A549 treated with Mapracorat at 1 μM for 4 hours (cell line): ENCODE data around the gene WDR90. TPM values are rescaled to one million over a fixed set of nuclear protein-coding genes. Genes with fewer than 3 reads are reported as not detected.

Experiments
- total RNA-seq: library from RNA; stranded (reverse); fragments of 200-300 nt; extraction: Qiagen RNA extraction; gene quantifications from 5 replicates; pipeline ENCODE4 v1.2.3, GENCODE V29; 2022

Gene WDR90
- 16.0 to 32.2 TPM (median 30.2 TPM) in 5 replicates for total RNA-seq

DNA sequence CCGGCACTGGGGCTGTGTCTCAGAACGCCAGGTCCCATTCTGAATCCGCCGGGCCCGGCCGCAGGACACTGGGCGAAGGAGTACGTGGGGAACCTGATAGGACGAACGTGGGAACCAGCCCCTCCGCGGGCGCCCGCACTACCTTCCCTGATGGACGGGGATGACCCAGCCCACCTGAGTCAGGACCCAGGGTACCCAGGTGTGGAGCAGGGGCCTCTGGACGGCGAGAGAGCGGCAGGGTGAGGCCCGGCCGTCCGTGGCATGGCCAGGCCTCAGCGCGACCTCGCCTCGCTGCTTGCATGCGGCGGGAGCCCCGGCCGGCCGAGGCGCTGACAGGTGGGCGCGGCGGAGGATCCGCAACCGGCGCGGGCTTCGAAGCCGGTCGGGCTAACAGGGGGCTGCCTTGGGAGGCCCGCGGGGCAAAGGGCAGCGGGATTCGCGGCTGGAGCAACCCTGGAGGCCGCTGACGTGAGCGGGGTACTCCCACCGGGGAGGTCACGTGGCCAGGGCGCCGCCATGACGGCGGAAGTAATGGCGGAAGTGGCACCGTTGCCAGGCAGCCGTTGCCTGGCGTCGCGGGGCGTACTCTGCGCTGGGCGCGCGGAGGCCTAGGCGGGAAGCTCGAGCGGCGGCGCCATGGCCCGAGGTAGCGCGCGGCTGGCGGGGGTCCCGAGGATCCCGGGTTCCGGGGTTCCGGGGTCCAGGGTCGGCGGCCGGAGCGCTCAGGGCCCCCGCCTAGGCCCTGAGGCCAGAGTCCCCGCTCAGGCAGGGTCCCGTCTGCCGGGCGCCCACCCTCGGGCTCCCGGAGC is at the start of gene WDR90:
WDR90 (plus strand) TSS at position 585 of the 809 bp plus-strand sequence; CDS start at position 637, 52 bp downstream.

DNA sequence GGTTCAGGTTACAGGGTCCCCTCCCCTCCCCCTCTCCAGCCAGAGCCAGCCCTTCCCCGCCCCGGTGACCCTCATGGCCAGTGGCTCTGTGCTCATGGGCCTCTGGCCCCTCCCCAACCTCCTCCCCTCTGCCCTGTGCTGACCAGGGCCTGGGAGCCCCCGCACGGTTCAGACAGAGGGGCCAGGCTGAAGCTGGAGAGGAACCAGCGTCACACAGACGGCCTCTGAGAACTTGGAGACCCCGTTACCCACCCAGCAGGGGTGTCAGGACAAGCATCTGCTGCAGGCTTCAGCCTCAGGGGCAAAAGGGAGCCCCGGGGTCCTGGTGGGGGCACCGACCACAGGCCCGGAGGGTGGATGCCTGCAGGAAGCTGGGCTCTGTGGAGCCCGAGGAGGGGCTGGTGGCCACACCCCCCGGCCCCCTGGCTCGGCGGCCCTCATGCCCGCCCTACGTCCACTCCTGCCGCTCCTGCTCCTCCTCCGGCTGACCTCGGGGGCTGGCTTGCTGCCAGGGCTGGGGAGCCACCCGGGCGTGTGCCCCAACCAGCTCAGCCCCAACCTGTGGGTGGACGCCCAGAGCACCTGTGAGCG is 18.3 kb upstream of the WDR90 start, which contains the start of gene WFIKKN1:
WFIKKN1 (plus strand) TSS at position 171 of the 591 bp plus-strand sequence; CDS start at position 440, 269 bp downstream.

DNA sequence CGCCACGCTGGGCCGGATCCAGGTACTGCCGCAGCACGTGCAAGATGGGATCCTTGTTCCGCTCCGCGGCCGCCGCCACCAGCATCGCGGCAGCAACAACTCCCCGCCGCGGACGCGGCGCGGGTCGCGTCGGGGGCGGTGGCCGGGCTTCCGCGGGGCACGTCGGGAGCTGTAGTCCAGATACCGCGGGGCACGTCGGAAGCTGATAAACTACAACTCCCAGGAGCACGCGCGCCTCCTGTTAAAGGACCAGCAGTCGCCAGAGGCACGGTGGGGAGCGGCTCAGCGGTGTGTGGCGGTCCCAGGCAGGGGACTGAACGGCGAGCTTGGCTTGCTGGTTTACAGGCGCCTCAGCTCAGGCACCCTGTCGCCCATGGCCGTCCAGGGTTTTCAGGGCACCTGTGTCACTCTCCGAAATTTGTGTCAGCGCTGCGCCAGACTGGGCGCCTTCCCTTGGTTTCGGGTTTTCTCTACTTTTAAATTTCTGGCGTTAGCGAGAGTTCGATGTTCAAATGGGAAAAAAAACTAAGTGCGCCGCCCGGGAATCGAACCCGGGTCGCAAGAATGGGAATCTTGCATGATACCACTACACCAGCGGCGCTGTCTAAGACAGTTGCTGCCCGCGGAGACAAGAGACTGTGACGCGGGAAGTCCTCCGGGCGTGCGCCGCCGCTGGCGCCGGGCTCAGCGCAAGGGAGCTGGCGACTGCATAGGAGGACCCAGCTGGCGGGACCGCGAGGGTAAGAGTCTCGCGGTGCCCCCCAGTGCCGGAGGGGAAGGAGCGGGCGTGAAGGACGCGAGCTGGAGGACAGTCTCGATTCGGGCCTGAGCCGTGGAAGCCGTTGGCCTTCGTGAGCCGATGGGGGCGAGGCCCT is 12.7 kb upstream of the WDR90 start, which contains the start of gene METTL26:
METTL26 (minus strand) TSS at position 100 of the 875 bp plus-strand sequence; CDS start at position 85, 15 bp downstream.

DNA sequence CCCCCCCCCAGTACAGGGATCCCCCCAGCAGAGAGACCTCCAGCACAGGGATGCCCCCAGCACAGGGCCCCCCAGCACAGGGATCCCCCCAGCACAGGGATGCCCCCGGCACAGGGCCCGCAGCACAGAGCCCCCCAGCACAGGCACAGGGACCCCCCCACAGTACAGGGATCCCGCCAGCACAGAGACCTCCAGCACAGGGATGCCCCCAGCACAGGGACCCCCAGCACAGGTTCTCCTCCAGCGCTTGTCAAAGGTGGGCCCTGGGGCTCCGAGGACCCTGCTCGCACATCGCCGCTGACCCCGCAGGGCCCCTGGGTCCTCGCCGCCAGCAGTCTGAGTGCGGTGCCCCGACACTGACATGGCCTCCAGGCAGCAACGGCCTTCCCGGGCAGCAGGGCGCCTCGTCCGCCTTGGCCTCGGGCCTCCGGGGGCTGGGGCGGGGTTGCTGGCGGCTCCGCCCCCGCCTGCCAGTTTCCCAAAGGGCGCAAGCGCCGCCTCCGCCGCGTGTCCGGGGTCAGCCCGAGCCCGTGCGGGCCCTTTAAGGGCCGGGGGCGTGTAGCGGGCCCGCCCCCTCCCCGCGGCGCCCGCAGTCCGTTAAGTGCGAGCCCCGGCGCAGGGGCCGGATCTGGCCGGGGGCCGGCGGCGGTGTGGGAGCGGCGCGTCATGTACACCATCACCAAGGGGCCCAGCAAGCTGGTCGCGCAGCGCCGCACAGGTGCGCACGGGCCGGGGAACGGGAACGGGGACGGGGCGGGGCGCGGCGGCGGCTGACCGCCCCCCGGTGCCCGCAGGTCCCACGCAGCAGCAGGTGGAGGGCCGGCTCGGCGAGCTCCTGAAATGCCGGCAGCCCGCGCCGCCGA is 7.6 kb upstream of the WDR90 start, which contains the start of gene MCRIP2:
MCRIP2 (plus strand) TSS at position 503 of the 863 bp plus-strand sequence; CDS start at position 667, 164 bp downstream.

DNA sequence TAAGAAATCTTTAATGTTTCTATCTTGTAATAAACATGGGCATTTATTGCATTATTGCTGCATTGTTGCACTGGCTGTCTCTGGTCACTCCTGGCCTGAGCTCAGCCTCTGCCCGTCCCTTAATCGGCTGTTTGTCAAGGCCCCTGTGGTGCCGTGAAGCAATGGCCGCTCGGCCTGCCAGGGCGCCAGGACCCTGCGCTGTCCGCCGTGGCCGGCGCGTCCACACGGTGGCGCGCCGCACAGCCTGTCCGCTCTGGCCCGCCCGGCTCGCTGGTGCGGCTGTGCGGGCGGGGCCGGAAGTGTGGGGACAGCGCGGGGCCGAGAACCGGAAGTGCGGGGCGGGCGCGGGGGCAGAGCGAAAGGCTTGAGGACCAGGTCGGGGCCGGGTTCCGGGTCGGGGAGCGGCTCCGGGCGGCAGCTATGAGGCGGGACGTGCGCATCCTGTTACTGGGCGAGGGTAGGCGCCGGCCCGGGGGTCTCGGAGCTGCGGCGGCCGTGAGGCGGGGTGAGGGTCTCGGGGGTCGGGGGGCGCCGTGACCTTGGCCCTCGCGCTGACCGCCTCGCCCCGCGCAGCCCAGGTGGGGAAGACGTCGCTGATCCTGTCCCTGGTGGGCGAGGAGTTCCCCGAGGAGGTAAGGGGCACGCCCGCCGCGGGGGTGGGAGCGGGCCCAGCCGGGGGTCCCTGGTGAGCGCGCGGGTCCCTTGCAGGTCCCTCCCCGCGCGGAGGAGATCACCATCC is 18.8 kb downstream of the WDR90 start, which contains the start of gene RHOT2:
RHOT2 (plus strand) TSS at position 353 of the 739 bp plus-strand sequence; CDS start at position 421, 68 bp downstream.

DNA sequence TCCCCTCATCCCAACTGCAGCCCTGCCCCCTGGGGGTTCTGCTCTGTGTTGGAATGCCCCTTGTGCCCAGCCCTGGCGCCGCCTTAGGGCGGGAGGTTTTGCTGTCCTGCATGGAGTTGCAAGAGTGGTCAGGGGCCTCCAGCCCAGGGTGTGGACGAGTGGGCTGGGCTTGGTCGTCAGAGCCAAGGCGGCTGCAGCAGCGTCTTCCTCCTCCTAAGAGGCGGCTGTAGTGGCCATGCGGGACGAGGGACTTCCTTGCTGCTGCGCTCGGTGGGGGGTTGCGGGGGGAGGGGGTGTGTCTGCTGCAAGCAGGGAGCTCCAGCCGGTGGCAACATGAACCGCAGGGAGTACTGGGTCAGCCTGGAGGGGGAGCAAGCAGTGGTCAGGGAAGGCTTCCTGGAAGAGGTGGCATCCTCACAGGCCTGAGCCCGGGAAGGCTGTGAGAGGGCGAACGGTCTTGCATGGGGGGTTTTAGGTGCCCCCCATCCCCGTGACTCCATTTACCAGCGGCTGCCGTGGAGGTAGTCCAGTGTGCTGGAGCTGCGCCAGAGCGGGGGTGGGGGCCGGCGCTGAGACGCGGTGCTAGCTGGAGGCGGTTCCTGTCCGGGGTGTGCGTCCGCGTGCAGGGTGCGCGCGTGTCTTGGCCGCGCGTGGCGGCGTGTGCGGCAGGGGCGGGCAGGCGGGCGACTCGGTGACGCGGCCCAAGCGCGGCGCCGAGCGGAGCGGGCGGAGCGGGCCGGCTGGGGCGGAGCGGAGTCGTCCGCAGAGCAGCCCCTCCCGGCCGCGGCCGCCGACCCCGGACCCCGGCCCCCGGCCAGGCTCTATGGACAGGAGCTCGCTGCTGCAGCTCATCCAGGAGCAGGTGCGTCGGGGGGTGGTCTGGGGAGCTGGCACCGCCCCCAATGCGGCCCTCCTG is 26.1 kb downstream of the WDR90 start, which contains the start of gene RHBDL1:
RHBDL1 (plus strand) TSS at position 704 of the 916 bp plus-strand sequence; CDS start at position 824, 120 bp downstream.

DNA sequence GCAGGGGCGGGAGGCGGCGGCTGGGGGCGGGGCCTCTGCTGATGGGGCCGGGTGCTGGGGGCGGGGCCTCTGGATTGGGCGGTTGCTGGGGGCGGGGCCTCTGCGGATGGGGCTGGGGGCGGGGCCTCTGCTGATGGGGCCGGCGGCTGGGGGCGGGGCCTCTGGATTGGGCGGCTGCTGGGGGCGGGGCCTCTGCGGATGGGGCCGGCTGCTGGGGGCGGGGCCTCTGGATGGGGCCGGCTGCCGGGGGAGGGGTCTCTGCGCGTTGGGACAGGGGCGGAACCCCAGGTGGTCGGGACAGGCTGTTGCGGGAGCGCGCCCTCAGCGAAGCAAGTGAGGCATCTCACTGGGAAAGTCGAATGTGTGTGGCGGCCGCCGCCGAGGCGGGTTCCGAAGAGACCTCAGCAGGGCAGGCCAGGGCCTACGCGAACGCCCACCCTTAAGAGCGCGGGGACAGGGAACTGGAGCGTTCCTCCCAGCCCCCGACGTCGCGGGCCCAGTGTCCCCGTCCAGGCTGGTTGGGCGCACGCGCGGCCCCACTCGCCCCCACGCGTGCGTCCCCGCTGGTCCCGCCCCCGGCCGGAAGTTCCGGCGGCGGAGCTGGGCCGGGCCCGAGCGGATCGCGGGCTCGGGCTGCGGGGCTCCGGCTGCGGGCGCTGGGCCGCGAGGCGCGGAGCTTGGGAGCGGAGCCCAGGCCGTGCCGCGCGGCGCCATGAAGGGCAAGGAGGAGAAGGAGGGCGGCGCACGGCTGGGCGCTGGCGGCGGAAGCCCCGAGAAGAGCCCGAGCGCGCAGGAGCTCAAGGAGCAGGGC is 30.9 kb downstream of the WDR90 start, which contains the start of gene STUB1:
STUB1 (plus strand) TSS at position 597 of the 811 bp plus-strand sequence; CDS start at position 713, 116 bp downstream.

DNA sequence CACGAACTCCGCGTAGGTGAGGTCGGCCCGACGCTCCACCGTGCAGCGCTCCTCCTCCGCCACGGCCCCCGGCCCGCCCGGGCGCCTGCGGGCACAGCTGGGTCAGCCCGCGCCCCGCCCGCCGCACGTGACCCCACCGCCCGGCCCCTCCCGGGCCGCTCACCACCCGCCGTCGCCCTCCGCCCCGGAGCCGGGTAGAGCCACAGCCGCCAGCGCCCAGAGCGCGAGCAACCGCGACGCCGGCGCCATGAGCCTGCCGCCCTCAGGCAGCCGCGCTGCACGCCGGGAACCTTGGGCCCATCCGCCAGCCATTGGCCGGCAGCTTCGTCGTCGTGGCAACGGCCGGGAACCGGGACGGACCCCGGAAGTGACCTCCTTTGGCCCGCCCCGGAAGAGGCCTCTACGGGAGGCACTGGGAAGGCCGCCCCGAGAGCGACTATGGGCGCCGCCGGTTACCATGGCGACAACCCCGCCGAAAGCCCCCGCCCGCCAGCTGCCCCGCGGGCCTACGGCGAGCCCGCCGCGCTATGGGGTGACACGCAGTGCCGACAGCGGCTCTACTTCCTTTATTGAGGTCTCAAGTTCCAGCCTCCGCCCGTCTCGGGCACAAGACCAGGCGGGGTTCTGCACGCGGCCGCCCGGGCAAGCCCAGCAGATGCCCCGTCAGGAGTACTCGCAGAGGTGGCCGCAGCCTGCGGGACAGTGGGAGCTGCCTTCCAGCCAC is 35.1 kb downstream of the WDR90 start, which contains the start of gene JMJD8:
JMJD8 (minus strand) TSS at position 264 of the 724 bp plus-strand sequence; CDS start at position 249, 15 bp downstream.

DNA sequence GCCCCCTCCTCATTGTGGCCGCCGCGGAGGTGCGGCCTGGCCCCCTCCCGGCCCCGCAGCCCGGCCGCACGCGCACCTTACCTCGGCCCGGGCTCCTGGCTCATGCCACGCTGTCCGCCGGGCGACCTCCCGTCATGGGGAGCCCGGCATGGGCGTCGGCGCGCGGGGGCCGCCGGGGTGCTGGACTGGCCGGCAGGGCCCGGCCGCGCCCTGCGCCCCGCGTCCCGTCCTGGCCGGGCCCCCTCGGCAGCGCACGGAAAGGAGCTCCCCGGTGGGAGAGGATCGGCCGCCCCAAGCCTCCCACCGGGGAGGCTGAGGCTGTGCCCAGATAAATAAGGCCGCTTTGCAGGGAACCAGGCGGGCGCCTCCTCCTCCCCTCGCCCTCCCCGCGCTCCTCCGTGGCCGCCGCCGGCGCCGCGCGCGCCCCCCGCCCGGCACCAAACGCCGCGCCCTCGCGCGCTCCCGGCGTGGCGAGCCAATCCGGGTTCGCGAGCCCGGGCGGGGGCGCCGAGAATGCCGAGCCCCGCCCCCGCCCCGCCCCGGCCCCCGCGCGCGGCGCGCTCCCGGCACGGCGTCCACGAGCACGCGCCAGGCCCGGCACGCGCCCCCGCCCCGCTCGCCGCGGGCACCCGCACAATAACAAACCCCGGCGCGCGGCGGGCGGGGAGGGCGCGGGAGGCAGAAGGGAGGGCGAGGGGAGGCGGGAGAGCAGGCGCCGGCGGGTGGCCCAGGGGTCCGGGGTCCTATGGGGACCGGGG is 56.4 kb downstream of the WDR90 start, which contains the start of gene FBXL16:
FBXL16 (minus strand) TSS at position 371 of the 758 bp plus-strand sequence. CDS start 8,396 bp downstream, outside the sequence.

DNA sequence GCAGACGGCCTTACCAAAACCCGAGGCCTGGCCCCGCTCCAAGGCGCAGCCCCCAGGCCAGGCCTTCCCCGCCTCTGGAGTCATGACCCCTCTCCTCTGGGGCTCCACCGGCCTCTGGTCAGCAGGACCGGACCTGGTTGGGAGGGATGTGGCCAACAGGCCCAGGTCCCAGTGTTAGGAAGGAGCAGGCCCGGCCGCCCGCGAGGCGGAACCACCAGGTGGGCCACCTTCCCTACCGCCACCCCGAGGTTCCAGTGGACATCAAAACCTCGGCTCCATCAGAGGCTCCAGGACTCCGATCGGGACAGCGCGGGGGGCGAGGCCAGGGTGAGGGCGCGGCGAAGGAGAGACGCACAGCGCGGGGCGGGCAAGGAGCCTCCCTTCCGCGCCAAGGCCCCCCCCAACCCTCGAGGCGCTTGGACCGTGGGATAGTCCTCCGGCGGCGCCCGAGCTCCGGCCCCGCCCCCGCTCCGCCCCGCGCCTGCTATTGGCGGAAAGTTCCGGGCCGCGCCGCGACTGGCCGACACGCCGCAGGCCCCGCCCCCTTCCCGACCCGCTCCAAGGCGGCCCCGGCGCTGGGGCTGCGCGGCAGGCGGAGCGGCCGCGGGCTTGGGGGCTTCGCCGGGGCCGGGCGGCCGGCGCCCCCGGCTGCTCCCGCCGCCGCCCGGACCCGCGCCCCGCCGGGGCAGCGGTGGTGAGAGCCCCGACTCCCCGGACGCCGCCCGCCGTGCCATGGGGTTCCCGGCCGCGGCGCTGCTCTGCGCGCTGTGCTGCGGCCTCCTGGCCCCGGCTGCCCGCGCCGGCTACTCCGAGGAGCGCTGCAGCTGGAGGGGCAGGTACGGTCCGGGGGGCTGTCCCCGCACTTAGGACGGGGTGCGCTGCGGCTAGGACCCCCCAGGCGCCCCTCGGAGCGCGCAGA is 65.7 kb downstream of the WDR90 start, which contains the start of gene METRN:
METRN (plus strand) TSS at position 561 of the 919 bp plus-strand sequence; CDS start at position 733, 172 bp downstream.

Other genes starting within 250 kb of the WDR90 start
- gene DECR2, start 247.5 kb upstream of the WDR90 start, total RNA-seq = 20.9 to 31.4 TPM (median 26.9 TPM) in 5 replicates
- gene RAB11FIP3, start 223.7 kb upstream of the WDR90 start, total RNA-seq = 22.9 to 30.3 TPM (median 25.1 TPM) in 5 replicates
- 39.5 to 81.2 TPM (median 72.0 TPM) in 5 replicates for gene CAPN15, start 121.7 kb upstream of the WDR90 start, total RNA-seq
- gene PRR35, start 89.0 kb upstream of the WDR90 start, total RNA-seq = 0.09 to 0.24 TPM (median 0.20 TPM) in 5 replicates
- 0.06 to 0.26 TPM (median 0.19 TPM) in 5 replicates for gene NHLRC4, start 82.4 kb upstream of the WDR90 start, total RNA-seq
- 26.9 to 42.7 TPM (median 40.1 TPM) in 5 replicates for gene PIGQ, start 79.4 kb upstream of the WDR90 start, total RNA-seq
- gene RAB40C, start 59.3 kb upstream of the WDR90 start, total RNA-seq = 12.0 to 18.7 TPM (median 17.9 TPM) in 5 replicates
- gene WFIKKN1, start 18.4 kb upstream of the WDR90 start, total RNA-seq = 0.08 to 0.23 TPM (median 0.12 TPM) in 5 replicates
- 80.9 to 144 TPM (median 141 TPM) in 5 replicates for gene METTL26, start 13.1 kb upstream of the WDR90 start, total RNA-seq
- 16.7 to 43.3 TPM (median 41.7 TPM) in 5 replicates for gene MCRIP2, start 7.5 kb upstream of the WDR90 start, total RNA-seq
- 60.6 to 101 TPM (median 96.1 TPM) in 5 replicates for gene RHOT2, start 18.8 kb downstream of the WDR90 start, total RNA-seq
- gene RHBDL1, start 26.3 kb downstream of the WDR90 start, total RNA-seq = 0.59 to 1.8 TPM (median 1.6 TPM) in 5 replicates
- 86.5 to 131 TPM (median 118 TPM) in 5 replicates for gene STUB1, start 31.0 kb downstream of the WDR90 start, total RNA-seq
- gene JMJD8, start 35.0 kb downstream of the WDR90 start, total RNA-seq = 63.7 to 89.3 TPM (median 78.2 TPM) in 5 replicates
- 3.6 to 6.4 TPM (median 5.8 TPM) in 5 replicates for gene WDR24, start 41.0 kb downstream of the WDR90 start, total RNA-seq
- gene FBXL16, start 56.4 kb downstream of the WDR90 start, total RNA-seq = 9.5 to 15.8 TPM (median 11.2 TPM) in 5 replicates
- 73.6 to 219 TPM (median 212 TPM) in 5 replicates for gene METRN, start 65.8 kb downstream of the WDR90 start, total RNA-seq
- 29.5 to 66.7 TPM (median 62.5 TPM) in 5 replicates for gene ANTKMT, start 71.8 kb downstream of the WDR90 start, total RNA-seq
- 4.4 to 8.3 TPM (median 6.5 TPM) in 5 replicates for gene CCDC78, start 77.1 kb downstream of the WDR90 start, total RNA-seq
- gene HAGHL, start 77.7 kb downstream of the WDR90 start, total RNA-seq = 16.9 to 23.5 TPM (median 18.9 TPM) in 5 replicates
- gene CIAO3, start 91.6 kb downstream of the WDR90 start, total RNA-seq = 19.6 to 30.1 TPM (median 28.3 TPM) in 5 replicates
- gene MSLN, start 111.4 kb downstream of the WDR90 start, total RNA-seq = 2.6 to 3.3 TPM (median 2.9 TPM) in 5 replicates
- 34.6 to 64.0 TPM (median 51.9 TPM) in 5 replicates for gene RPUSD1, start 139.0 kb downstream of the WDR90 start, total RNA-seq
- 14.0 to 33.1 TPM (median 24.1 TPM) in 5 replicates for gene CHTF18, start 139.3 kb downstream of the WDR90 start, total RNA-seq
- not detected in 5 replicates for gene GNG13, start 151.4 kb downstream of the WDR90 start, total RNA-seq